Left ventricle myocardium superior (tissue), 1 donor: Measurements from ENCODE around the gene PDE8B. TPM values are rescaled to one million over a fixed set of nuclear protein-coding genes. Genes with fewer than 3 reads are reported as not detected.
"Not testable (repeated sequence)": the region's sequence is repeated elsewhere in the genome, so short reads cannot be mapped to it uniquely, and the experiment has no call there.

Experiments
- ATAC-seq: fragments of 200-7000 bp; cut with Tn5 transposase; one replicate; pipeline ENCODE4 v1.9.1; 2020; ENCODE audit warnings: mild to moderate bottlenecking, moderate library complexity
- DNase-seq: peaks from one replicate; pipeline ENCODE4 v3.0.0-alpha.2; 2020
- intact Hi-C: fragments of 100-400 bp; cut with micrococcal nuclease; formaldehyde crosslinking; loops from one replicate; pipeline ENCODE4 v1.11.0; 2022
- total RNA-seq: library from RNA; stranded (reverse); fragmentation: NEBNext Ultra II Directional; extraction: Animal tissue kit (Norgen Biotek cat#: 25700); gene quantifications from one replicate; pipeline ENCODE4 v1.2.1, GENCODE V29; 2021
- donor health status: DM: no; HTN: yes; CAD: no; lungs with severe emphysema.

PDE8B gene
- total RNA-seq, 1 donor from 2014 or later = 0.69 TPM

GRCh38 chr5:77454123-77454522 is 243.6 kb downstream of the PDE8B start:
- intact Hi-C loops = no loop called here
- ATAC-seq = no peak

DNA sequence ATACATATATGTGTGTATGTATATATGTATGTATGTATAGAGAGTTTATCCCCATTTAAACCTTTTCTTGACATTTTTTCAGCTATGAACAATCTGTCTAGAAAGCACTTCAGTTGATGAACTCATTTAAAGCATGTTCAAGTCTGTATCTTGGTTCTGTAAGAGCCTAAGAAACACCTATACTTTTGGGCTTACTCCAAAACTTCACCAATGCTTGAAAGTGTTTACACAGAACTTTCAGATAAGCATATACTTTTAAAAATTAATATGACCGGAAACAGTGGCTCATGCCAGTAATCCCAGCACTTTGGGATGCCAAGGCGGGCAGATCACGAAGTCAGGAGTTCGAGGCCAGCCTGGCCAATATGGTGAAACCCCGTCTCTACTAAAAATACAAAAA is 250.8 kb downstream of the PDE8B start:
- DNase-seq (no peak), ATAC-seq (no peak)
- intact Hi-C loops = no loop called here

More at GRCh38 chr5:77454123-77454522, 243.6 kb downstream of the PDE8B start:
- no peak for DNase-seq

DNA sequence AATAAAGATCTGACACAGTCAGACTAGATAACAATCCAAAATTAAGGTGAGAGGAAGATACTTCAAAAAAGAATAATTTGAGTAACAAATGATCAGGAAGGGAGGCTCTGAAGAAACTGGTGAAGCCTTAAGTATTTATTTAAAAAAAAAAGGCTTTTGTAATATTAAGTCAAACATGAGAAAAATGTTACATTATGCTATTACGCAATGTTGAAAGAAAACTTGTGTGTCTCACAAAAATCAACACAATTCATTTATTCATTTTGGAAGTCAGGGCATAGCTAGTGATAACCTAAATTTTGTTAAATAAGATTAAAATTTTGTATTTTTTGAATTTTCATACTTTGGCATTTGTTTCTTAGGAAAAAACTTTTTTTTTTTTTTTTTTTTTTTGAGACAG is 253.4 kb downstream of the PDE8B start:
- DNase-seq (no peak), ATAC-seq (no peak)
- intact Hi-C loops = no loop called here

DNA sequence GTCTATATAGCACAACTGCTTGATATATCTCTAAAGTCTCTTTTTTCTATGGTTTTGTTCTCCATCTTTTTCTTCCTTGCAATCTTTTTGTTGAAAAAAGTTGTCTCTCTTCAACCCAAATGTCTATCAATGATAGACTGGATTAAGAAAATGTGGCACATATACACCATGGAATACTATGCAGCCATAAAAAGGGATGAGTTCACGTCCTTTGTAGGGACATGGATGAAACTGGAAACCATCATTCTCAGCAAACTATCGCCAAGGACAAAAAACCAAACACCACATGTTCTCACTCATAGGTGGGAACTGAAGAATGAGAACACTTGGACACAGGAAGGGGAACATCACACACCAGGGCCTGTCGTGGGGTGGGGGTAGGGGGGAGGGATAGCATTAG is 258.4 kb downstream of the PDE8B start:
- DNase-seq, ATAC-seq, intact Hi-C loops: not testable (repeated sequence)

DNA sequence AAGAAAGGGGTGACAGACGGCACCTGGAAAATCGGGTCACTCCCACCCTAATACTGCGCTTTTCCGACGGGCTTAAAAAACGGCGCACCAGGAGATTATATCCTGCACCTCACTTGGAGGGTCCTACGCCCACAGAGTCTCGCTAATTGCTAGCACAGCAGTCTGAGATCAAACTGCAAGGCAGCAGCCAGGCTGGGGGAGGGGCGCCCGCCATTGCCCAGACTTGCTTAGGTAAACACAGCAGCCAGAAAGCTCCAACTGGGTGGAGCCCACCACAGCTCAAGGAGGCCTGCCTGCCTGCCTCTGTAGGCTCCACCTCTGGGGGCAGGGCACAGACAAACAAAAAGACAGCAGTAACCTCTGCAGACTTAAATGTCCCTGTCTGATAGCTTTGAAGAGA is 264.6 kb downstream of the PDE8B start:
- ATAC-seq, intact Hi-C loops, DNase-seq: not testable (repeated sequence)

Other genes with a start within 250 kb of the PDE8B start
- 15.6 TPM for gene AGGF1, start 180.3 kb upstream of the PDE8B start, total RNA-seq
- 4.7 TPM for gene ZBED3, start 123.4 kb upstream of the PDE8B start, total RNA-seq